Stimulated activated CD4-positive, alpha-beta T cell treated with anti-CD3 and anti-CD28 coated beads, Interleukin-2, amount 100 ng/mL, for 4 hours (primary cell): ENCODE measurements around the gene RNF114.

Source experiments
- DNase-seq: peaks from one replicate; pipeline ENCODE4 v3.0.0-alpha.2; 2020; ENCODE audit warnings: low read depth

Gene RNF114

GRCh38 chr20:49904440-49905214 is 31.6 kb upstream of the RNF114 start:
- no peak for DNase-seq

- no peak for DNase-seq
These were observed 30.6 kb upstream of the RNF114 start for GRCh38 chr20:49905415-49906091.

GRCh38 chr20:49906101-49906604 is 30.0 kb upstream of the RNF114 start:
- no peak for DNase-seq

GRCh38 chr20:49906615-49907154 is 29.5 kb upstream of the RNF114 start:
- DNase-seq, result no peak

GRCh38 chr20:49907405-49908257 is 28.6 kb upstream of the RNF114 start:
- DNase-seq, result no peak

- no peak for DNase-seq
These were observed 28.0 kb upstream of the RNF114 start for GRCh38 chr20:49908258-49908565.

GRCh38 chr20:49909499-49910339 is 26.5 kb upstream of the RNF114 start:
- DNase-seq, result no peak

- DNase-seq, result no peak
These were observed 25.9 kb upstream of the RNF114 start for GRCh38 chr20:49910340-49910706.

- no peak for DNase-seq
These were observed 22.7 kb upstream of the RNF114 start for GRCh38 chr20:49913399-49914047.

- no peak for DNase-seq
These were observed 21.7 kb upstream of the RNF114 start for GRCh38 chr20:49914310-49915117.

GRCh38 chr20:49915118-49915379 is 21.1 kb upstream of the RNF114 start:
- no peak for DNase-seq

- DNase-seq, result peak; percentile 91
These were observed 20.6 kb upstream of the RNF114 start, which contains the start of gene SPATA2 for GRCh38 chr20:49915380-49916145. TSS of gene SPATA2 (minus strand) at chr20:49915529. CDS start at chr20:49908490, 7,039 bp downstream.

- no peak for DNase-seq
These were observed 19.8 kb upstream of the RNF114 start for GRCh38 chr20:49916146-49917002.

- DNase-seq, result no peak
These were observed 17.8 kb upstream of the RNF114 start for GRCh38 chr20:49918446-49918845.

GRCh38 chr20:49919009-49919408 is 17.2 kb upstream of the RNF114 start:
- DNase-seq, result no peak

GRCh38 chr20:49919461-49919860 is 16.7 kb upstream of the RNF114 start:
- DNase-seq, result no peak

- no peak for DNase-seq
These were observed 11.9 kb upstream of the RNF114 start for GRCh38 chr20:49924247-49924646.

- no peak for DNase-seq
These were observed 10.2 kb upstream of the RNF114 start for GRCh38 chr20:49925901-49926454.
